H9 (cell line): ENCODE measurements around the gene PRR27. TPM values are rescaled to one million over a fixed set of nuclear protein-coding genes. Genes with fewer than 3 reads are reported as not detected.

Experiments
- DNase-seq: peaks from one replicate; pipeline ENCODE4 v3.0.0-alpha.2; 2017
- H2AFZ ChIP-seq: one replicate; pipeline ENCODE4 v1.6.1; 2013; ENCODE audit warnings: mild to moderate bottlenecking, low read length, control low read depth, moderate library complexity
- H2AK5ac ChIP-seq: 2 replicates; pipeline ENCODE4 v1.6.1; 2013; ENCODE audit warnings: low read length, control low read depth, mixed read lengths; ENCODE audit not compliant: insufficient read length
- H2BK120ac ChIP-seq: one replicate; pipeline ENCODE4 v1.6.1; 2013; ENCODE audit warnings: low read depth, mild to moderate bottlenecking, low read length, control low read depth, inconsistent platforms; ENCODE audit not compliant: poor library complexity, severe bottlenecking
- H2BK12ac ChIP-seq: 2 replicates; pipeline ENCODE4 v1.6.1; 2013; ENCODE audit warnings: low read length, control low read depth, mixed read lengths, low read depth; ENCODE audit not compliant: insufficient read length
- H2BK15ac ChIP-seq: 2 replicates; pipeline ENCODE4 v1.6.1; 2013; ENCODE audit warnings: low read depth, low read length, control low read depth
- H2BK20ac ChIP-seq: one replicate; pipeline ENCODE4 v1.6.1; 2013; ENCODE audit warnings: low read depth, mild to moderate bottlenecking, low read length, control low read depth, inconsistent platforms; ENCODE audit not compliant: poor library complexity, severe bottlenecking
- H2BK5ac ChIP-seq: 2 replicates; pipeline ENCODE4 v1.6.1; 2013; ENCODE audit warnings: low read length, control low read depth, mixed read lengths; ENCODE audit not compliant: insufficient read length
- H3K14ac ChIP-seq: 2 replicates; pipeline ENCODE4 v1.6.1; 2013; ENCODE audit warnings: low read length, control low read depth; ENCODE audit not compliant: insufficient read depth
- H3K18ac ChIP-seq: 2 replicates; pipeline ENCODE4 v1.6.1; 2013; ENCODE audit warnings: low read depth, mild to moderate bottlenecking, mixed read lengths, low read length, control low read depth; ENCODE audit not compliant: insufficient read length
- H3K23ac ChIP-seq: 2 replicates; pipeline ENCODE4 v1.6.1; 2013; ENCODE audit warnings: low read length, control low read depth, mixed read lengths, low read depth; ENCODE audit not compliant: insufficient read length
- H3K23me2 ChIP-seq: 2 replicates; pipeline ENCODE4 v1.6.1; 2013; ENCODE audit warnings: low read depth, mild to moderate bottlenecking, mixed read lengths, low read length, control low read depth; ENCODE audit not compliant: insufficient read length, poor library complexity, severe bottlenecking
- H3K27ac ChIP-seq: 2 replicates; pipeline ENCODE4 v1.5.1; 2013; ENCODE audit warnings: low read length, control low read depth, mixed read lengths, low read depth; ENCODE audit not compliant: insufficient read length
- H3K27me3 ChIP-seq: 2 replicates; pipeline ENCODE4 v1.6.1; 2013; ENCODE audit warnings: low read length, control low read depth, inconsistent platforms; ENCODE audit not compliant: insufficient read depth
- H3K4ac ChIP-seq: 2 replicates; pipeline ENCODE4 v1.6.1; 2013; ENCODE audit warnings: low read depth, mild to moderate bottlenecking, control low read depth, inconsistent platforms, low read length, moderate library complexity
- H3K4me1 ChIP-seq: 2 replicates; pipeline ENCODE4 v1.6.1; 2013; ENCODE audit warnings: low read length, control low read depth, inconsistent platforms; ENCODE audit not compliant: insufficient read depth
- H3K4me2 ChIP-seq: 2 replicates; pipeline ENCODE4 v1.6.1; 2013; ENCODE audit warnings: low read length, control low read depth, mixed read lengths; ENCODE audit not compliant: insufficient read length, insufficient read depth
- H3K56ac ChIP-seq: 2 replicates; pipeline ENCODE4 v1.6.1; 2013; ENCODE audit warnings: low read depth, mild to moderate bottlenecking, mixed read lengths, low read length, control low read depth; ENCODE audit not compliant: insufficient read length
- H3K79me1 ChIP-seq: 2 replicates; pipeline ENCODE4 v1.6.1; 2013; ENCODE audit warnings: low read depth, mild to moderate bottlenecking, moderate library complexity, low read length, control low read depth, inconsistent platforms; ENCODE audit not compliant: insufficient read depth, poor library complexity, severe bottlenecking
- H3K79me2 ChIP-seq: 2 replicates; pipeline ENCODE4 v1.6.1; 2013; ENCODE audit warnings: low read length, control low read depth, inconsistent platforms; ENCODE audit not compliant: insufficient read depth
- H3K9ac ChIP-seq: 2 replicates; pipeline ENCODE4 v1.6.1; 2013; ENCODE audit warnings: low read length, control low read depth, mixed read lengths; ENCODE audit not compliant: insufficient read length; ENCODE audit errors: extremely low read depth
- H3K9me3 ChIP-seq: one replicate; pipeline ENCODE4 v1.6.1; 2013; ENCODE audit warnings: low read depth, low read length, inconsistent platforms; ENCODE audit not compliant: control insufficient read depth
- H3T11ph ChIP-seq: one replicate; pipeline ENCODE4 v1.6.1; 2013; ENCODE audit warnings: mild to moderate bottlenecking, low read length, control low read depth, inconsistent platforms
- H4K20me1 ChIP-seq: one replicate; pipeline ENCODE4 v1.6.1; 2013; ENCODE audit not compliant: control insufficient read depth, insufficient read length, insufficient read depth
- H4K5ac ChIP-seq: 2 replicates; pipeline ENCODE4 v1.6.1; 2013; ENCODE audit warnings: low read depth, mild to moderate bottlenecking, mixed read lengths, low read length, control low read depth; ENCODE audit not compliant: insufficient read length
- H4K8ac ChIP-seq: replicated peaks from 2 replicates; pipeline ENCODE4 v1.6.1; 2013; ENCODE audit warnings: low read length, control low read depth, mixed read lengths, low read depth; ENCODE audit not compliant: insufficient read length
- H4K91ac ChIP-seq: 2 replicates; pipeline ENCODE4 v1.6.1; 2013; ENCODE audit warnings: low read depth, mild to moderate bottlenecking, moderate library complexity, mixed read lengths, low read length, control low read depth; ENCODE audit not compliant: insufficient read length
- H3K27ac Mint-ChIP-seq, 3 experiments: 2 replicates in 2 of 3; 3 replicates in 1 of 3; pipeline ENCODE4 v1.8.0; 2020 to 2021; ENCODE audit warnings: mixed read lengths in 3 of 3, mild to moderate bottlenecking in 1 of 3, moderate library complexity in 1 of 3
- H3K27me3 Mint-ChIP-seq: 2 replicates; pipeline ENCODE4 v1.8.0; 2021; ENCODE audit warnings: low read depth, mild to moderate bottlenecking, moderate library complexity, mixed read lengths
- H3K36me3 Mint-ChIP-seq, 3 experiments: 2 replicates in 2 of 3; 3 replicates in 1 of 3; pipeline ENCODE4 v1.8.0; 2020 to 2021; ENCODE audit warnings: low read depth in 3 of 3, mixed read lengths in 3 of 3; ENCODE audit not compliant: insufficient read depth in 1 of 3
- H3K4me1 Mint-ChIP-seq, 2 experiments: 2 replicates each; pipeline ENCODE4 v1.8.0; 2020; ENCODE audit warnings: mixed read lengths in 2 of 2
- H3K4me3 Mint-ChIP-seq, 2 experiments: 2 replicates in 1 of 2; 3 replicates in 1 of 2; pipeline ENCODE4 v1.8.0; 2020 to 2021; ENCODE audit warnings: mild to moderate bottlenecking in 2 of 2, mixed read lengths in 2 of 2, moderate library complexity in 1 of 2
- H3K9me3 Mint-ChIP-seq, 2 experiments: 2 replicates in 1 of 2; 3 replicates in 1 of 2; pipeline ENCODE4 v1.8.0; 2020; ENCODE audit warnings: mild to moderate bottlenecking in 2 of 2, mixed read lengths in 2 of 2, moderate library complexity in 1 of 2
- WGBS: extraction: QIAGEN DNeasy Blood & Tissue Kit; methylation state at CpG from one replicate; pipeline ENCODE4 v1.1.7; 2013; ENCODE audit warnings: missing lambda C conversion rate, low lambda C conversion rate, mixed read lengths; ENCODE audit not compliant: insufficient read length; ENCODE audit errors: extremely low coverage; 5-methylcytosine and 5-hydroxymethylcytosine counted together
- total RNA-seq: library from RNA; stranded (reverse); gene quantifications from 2 replicates; pipeline ENCODE4 v1.2.1, GENCODE V29; 2021
- TF ChIP-seq, protein P1 (sequence below): fragments of 200-600 bp; sonication (generic); conservative IDR thresholded peaks from 3 replicates; pipeline ENCODE4 v1.8.0; 2021; ENCODE audit warnings: antibody characterized with exemption, mild to moderate bottlenecking

Gene PRR27
- total RNA-seq, 1 experiment from 2014 or later = not detected

DNA sequence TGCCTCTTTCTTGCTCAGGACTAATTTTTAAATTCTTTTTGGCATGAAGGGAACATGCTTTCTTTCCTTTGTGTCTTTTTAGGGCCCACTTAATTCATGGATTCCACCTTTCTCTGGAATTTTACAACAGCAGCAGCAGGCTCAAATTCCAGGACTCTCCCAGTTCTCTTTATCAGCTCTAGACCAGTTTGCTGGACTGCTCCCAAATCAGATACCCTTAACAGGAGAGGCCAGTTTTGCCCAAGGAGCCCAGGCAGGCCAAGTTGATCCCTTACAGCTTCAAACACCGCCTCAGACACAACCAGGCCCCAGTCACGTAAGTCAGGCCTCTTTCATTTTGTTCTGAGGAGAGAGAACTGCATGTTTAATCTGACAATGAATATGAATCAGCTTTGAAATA is 43.8 kb downstream of the PRR27 start:
- H3K9ac ChIP-seq = no peak overlapping the region
- H2BK20ac ChIP-seq = no peak overlapping the region
- H2BK15ac ChIP-seq = no peak overlapping the region
- no peak overlapping the region for H2BK5ac ChIP-seq
- Mint-ChIP-seq H3K27me3 (no peaks in the 10 kb centered on the region), H3K9me3 (no peaks in the 10 kb centered on the region), H3K27ac (peak overlapping the region; percentile 31 to 45 (median 41); a peak in 6 of 7 replicates), H3K4me1 (peaks cover 7% of the 10 kb centered on the region in 2 experiments), H3K4me3 (no peak overlapping the region), H3K36me3 (no peaks in the 10 kb centered on the region)
- no peak overlapping the region for H3K23ac ChIP-seq
- H4K91ac ChIP-seq = no peak overlapping the region
- peak overlapping the region; percentile 87 for H2AFZ ChIP-seq
- H3K27ac ChIP-seq = no peak overlapping the region
- H3K4me2 ChIP-seq = no peak overlapping the region
- no peaks in the 10 kb centered on the region for H3K79me1 ChIP-seq
- H3K4me1 ChIP-seq = no peaks in the 10 kb centered on the region
- H4K8ac ChIP-seq = no peak overlapping the region
- H3K4ac ChIP-seq = no peak overlapping the region
- no peak overlapping the region for H2AK5ac ChIP-seq
- TF ChIP-seq, protein P1, sequence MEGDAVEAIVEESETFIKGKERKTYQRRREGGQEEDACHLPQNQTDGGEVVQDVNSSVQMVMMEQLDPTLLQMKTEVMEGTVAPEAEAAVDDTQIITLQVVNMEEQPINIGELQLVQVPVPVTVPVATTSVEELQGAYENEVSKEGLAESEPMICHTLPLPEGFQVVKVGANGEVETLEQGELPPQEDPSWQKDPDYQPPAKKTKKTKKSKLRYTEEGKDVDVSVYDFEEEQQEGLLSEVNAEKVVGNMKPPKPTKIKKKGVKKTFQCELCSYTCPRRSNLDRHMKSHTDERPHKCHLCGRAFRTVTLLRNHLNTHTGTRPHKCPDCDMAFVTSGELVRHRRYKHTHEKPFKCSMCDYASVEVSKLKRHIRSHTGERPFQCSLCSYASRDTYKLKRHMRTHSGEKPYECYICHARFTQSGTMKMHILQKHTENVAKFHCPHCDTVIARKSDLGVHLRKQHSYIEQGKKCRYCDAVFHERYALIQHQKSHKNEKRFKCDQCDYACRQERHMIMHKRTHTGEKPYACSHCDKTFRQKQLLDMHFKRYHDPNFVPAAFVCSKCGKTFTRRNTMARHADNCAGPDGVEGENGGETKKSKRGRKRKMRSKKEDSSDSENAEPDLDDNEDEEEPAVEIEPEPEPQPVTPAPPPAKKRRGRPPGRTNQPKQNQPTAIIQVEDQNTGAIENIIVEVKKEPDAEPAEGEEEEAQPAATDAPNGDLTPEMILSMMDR = no peak
- H3K23me2 ChIP-seq = no peaks in the 10 kb centered on the region
- H3K56ac ChIP-seq = no peak overlapping the region
- no peak for DNase-seq
- H3T11ph ChIP-seq = peak overlapping the region; percentile 67
- peak overlapping the region; percentile 73 for H2BK12ac ChIP-seq
- H3K18ac ChIP-seq = no peak overlapping the region
- H3K9me3 ChIP-seq = no peaks in the 10 kb centered on the region
- H3K14ac ChIP-seq = peak overlapping the region; percentile 65; the same call in 1 of the 2 replicates
- H4K20me1 ChIP-seq = no peaks in the 10 kb centered on the region
- no peaks in the 10 kb centered on the region for H3K79me2 ChIP-seq
- no peak overlapping the region for H4K5ac ChIP-seq
- H2BK120ac ChIP-seq = no peak overlapping the region
- no CpG with 5 or more reads among the region's 2 CpGs for WGBS
- no peaks in the 10 kb centered on the region for H3K27me3 ChIP-seq
